RWPE1 (cell line): ENCODE results near the gene UBR2.
"Not testable (repeated sequence)": the region's sequence is repeated elsewhere in the genome, so short reads cannot be mapped to it uniquely, and the experiment has no call there.

ENCODE experiments used
- CTCF ChIA-PET: fragments of 350-600 bp; sonication (Branson Sonifier 250); formaldehyde crosslinking; extraction: SDS; loops from one replicate; lab custom pipeline; 2021; lab: Yijun Ruan, JAX
- POLR2A ChIA-PET: fragments of 400-600 bp; formaldehyde crosslinking; extraction: SDS; loops from one replicate; lab custom pipeline; 2020; ENCODE audit warnings: antibody characterized with exemption; ENCODE audit not compliant: low non-redundant PET; lab: Yijun Ruan, JAX
- DNase-seq: peaks from one replicate; pipeline ENCODE4 v3.0.0; 2012; ENCODE audit warnings: low spot score
- H3K27ac ChIP-seq: fragments of 450-650 bp; 2 replicates; pipeline ENCODE4 v1.5.1; 2017
- TF ChIP-seq, protein P1 (sequence below): fragments of 450-650 bp; conservative IDR thresholded peaks from 2 replicates; pipeline ENCODE4 v1.5.1; 2017; ENCODE audit warnings: low read depth, mild to moderate bottlenecking

UBR2 gene

DNA sequence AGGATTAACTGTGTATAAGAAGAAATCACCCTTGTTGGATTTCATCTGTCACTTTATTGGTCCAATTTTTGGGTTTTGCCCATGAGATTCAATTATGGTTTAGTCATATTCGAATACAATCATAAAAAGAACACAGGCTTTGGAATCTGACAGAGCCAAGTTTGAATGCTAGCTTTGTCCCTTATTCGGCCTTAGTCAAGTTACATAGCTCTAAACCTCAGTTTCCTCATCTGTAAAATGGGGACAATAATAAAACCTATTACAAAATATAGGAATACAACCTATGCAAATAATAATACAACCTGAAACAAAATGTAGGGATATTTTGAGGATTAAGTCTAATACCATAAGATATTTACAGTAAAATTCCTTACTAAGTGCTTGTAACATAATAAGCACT is 100.9 kb downstream of the UBR2 start:
- H3K27ac ChIP-seq = no peak overlapping the region
- TF ChIP-seq, protein P1, sequence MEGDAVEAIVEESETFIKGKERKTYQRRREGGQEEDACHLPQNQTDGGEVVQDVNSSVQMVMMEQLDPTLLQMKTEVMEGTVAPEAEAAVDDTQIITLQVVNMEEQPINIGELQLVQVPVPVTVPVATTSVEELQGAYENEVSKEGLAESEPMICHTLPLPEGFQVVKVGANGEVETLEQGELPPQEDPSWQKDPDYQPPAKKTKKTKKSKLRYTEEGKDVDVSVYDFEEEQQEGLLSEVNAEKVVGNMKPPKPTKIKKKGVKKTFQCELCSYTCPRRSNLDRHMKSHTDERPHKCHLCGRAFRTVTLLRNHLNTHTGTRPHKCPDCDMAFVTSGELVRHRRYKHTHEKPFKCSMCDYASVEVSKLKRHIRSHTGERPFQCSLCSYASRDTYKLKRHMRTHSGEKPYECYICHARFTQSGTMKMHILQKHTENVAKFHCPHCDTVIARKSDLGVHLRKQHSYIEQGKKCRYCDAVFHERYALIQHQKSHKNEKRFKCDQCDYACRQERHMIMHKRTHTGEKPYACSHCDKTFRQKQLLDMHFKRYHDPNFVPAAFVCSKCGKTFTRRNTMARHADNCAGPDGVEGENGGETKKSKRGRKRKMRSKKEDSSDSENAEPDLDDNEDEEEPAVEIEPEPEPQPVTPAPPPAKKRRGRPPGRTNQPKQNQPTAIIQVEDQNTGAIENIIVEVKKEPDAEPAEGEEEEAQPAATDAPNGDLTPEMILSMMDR = no peak
- ChIA-PET CTCF (interaction anchor here (0.6 to 1.1 kb wide), 2 partner anchors 28 to 171 kb away, joined by 4 to 6 read pairs; no protein-coding TSS in a partner anchor), POLR2A (no interaction called here)
- no peak for DNase-seq

DNA sequence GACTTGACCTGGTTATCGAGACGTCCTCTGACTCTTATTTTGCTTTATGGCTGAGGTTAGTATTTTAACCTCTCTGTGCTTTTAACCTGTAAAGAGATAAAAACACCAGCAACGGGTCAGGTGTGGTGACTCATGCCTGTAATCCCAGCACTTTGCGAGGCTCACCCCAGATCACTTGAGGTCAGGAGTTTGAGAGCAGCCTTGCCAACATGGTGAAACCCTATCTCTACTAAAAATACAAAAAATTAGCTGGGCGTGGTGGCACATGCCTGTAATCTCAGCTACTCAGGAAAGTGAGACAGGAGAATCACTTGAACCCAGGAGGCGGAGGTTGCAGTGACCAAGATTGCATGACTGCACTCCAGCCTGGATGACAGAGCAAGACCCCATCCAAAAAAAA is 110.5 kb downstream of the UBR2 start:
- CTCF ChIA-PET, POLR2A ChIA-PET: not testable (repeated sequence)
- H3K27ac ChIP-seq = peak overlapping the region; percentile 82
- peak; percentile 19 for DNase-seq

DNA sequence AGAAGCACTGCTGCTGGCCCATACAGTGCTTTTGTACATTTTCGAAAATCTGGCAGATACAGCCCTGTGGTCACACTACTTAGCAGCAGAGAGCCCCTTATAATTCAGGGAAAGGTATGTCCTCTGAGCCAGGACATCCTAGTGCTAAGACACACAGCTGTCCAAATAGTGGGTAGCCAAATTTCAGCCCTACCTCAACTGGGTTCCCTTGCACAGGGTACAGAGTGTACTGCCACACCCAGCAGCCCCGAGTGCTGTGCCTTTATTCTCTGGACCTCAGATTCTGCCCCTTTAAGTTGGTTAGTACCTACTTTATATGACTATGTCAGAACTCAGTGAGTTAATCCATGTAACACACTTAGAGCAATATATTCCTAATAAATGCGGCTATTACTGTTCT is 111.0 kb downstream of the UBR2 start:
- peak overlapping the region; percentile 82 for H3K27ac ChIP-seq
- ChIA-PET POLR2A (no interaction called here), CTCF (no interaction called here)
- TF ChIP-seq, protein P1 = no peak
- no peak for DNase-seq

DNA sequence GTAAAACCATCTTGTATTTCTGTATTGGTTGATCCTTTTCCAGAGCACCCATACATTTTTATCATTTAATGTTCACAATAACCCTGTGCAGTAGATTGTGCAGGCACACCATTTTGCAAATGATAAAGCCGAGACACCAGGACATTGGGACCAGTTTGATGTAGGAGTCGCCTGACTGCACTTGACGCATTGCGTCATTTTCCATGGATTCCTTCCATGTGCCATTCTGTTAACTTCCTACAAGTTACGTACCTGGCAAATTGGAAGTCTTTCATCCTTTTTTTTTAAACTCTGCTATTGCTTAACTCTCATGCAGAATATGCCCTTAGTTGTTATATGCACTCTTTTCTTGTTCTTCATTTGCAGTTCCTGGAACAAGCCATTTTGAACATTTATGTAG is 115.5 kb downstream of the UBR2 start:
- TF ChIP-seq, protein P1 = no peak
- ChIA-PET POLR2A (no interaction called here), CTCF (interaction anchor here (0.5 to 1.0 kb wide), 3 partner anchors 12 to 60 kb away, joined by 3 to 7 read pairs (median 4); no protein-coding TSS in a partner anchor)
- no peak for DNase-seq
- no peak overlapping the region for H3K27ac ChIP-seq

DNA sequence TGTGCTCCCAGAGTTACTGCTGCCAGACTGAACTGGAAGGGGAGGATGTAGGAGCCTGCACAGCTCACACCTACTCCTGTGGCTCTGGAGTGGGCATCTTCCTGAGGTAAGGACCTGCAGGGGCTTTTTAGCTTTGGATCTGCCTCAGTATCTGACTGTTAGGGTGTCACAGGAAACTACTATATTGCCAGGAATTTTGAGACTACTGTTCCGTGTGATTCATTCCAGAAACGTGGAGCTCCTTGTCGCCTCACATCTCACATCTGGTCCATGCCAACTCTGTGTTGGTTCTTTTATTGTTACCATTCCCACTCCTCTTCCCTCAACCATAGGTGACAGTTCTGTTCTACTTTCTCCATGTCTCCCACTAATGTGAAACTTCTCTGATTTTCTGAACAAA is 124.5 kb downstream of the UBR2 start:
- ChIA-PET POLR2A (no interaction called here), CTCF (interaction anchor here (0.6 kb wide), 1 partner anchor 19 kb away, joined by 5 read pairs; no protein-coding TSS in a partner anchor)
- H3K27ac ChIP-seq = no peak overlapping the region
- no peak for DNase-seq
- TF ChIP-seq, protein P1 = no peak

DNA sequence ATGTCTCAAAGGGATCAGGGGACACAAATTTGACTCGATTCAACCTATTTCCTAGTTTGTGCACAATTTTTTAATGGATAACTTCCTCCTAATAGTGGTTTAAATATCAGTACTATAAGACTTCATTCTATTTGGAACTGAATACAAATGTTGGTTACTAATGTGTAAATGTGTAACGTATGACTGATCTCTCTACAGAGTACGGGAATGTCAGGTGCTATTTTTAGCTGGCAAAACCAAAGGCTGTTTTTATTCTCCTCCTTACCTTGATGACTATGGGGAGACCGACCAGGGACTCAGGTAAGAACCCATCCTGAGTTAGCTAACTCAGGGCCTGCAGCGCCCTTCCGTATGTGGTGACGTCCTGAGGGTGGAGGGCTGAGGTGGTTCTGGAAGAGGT is 125.5 kb downstream of the UBR2 start:
- ChIA-PET POLR2A (no interaction called here), CTCF (no interaction called here)
- DNase-seq = no peak
- H3K27ac ChIP-seq = no peak overlapping the region
- TF ChIP-seq, protein P1 = no peak

DNA sequence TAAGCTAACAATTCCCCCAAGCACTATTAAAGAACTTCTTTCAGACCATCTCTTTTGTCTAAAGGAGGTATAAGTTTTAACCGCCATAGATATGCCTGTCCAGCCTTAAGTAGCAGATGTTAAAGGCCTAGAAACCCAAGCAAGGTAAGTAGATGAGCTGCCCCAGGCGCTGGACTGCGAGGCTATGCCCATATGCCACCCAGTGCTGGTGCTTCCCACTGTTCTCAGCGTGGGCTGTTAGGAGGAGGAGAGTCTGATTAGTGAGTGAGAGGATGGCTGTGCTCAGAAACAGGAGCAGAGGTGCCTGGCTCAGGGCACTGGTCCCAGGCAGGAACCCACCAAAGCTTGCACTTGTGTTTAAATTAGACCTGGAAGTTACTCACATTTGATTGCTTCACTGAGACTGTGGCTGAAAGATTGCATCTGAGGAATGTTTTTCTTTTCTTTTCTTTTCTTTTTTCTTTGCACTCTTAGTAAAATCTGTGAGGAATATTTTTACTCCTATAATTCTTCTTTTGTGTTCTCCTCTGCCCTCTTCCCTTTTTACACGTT is 126.4 kb downstream of the UBR2 start:
- TF ChIP-seq, protein P1 = no peak
- H3K27ac ChIP-seq = peak overlapping the region; percentile 56
- ChIA-PET CTCF (no interaction called here), POLR2A (no interaction called here)
- no peak for DNase-seq
